Stimulated activated memory B cell treated with anti-CD40 and anti-IgM and Interleukin-4, amounts not matched to agents 10 μg/mL and 1 μg/mL and 100 μg/mL, for 72 hours (primary cell): ENCODE measurements around the gene ZNF775.

Source experiments
- ATAC-seq: fragments of 150-1000 bp; cut with Tn5 transposase; 2 replicates; pipeline ENCODE4 v1.10.0; 2021
- H3K27ac Mint-ChIP-seq: one replicate; pipeline ENCODE4 v1.8.0; 2022; ENCODE audit warnings: mild to moderate bottlenecking, mixed read lengths
- H3K27me3 Mint-ChIP-seq: one replicate; pipeline ENCODE4 v1.8.0; 2022; ENCODE audit warnings: mixed read lengths
- H3K36me3 Mint-ChIP-seq: one replicate; pipeline ENCODE4 v1.8.0; 2022; ENCODE audit warnings: mixed read lengths
- H3K4me1 Mint-ChIP-seq: one replicate; pipeline ENCODE4 v1.8.0; 2022; ENCODE audit warnings: mixed read lengths
- H3K4me3 Mint-ChIP-seq: one replicate; pipeline ENCODE4 v1.8.0; 2022; ENCODE audit warnings: mild to moderate bottlenecking, moderate library complexity, mixed read lengths
- H3K9me3 Mint-ChIP-seq: one replicate; pipeline ENCODE4 v1.8.0; 2022; ENCODE audit warnings: mixed read lengths

Gene ZNF775

DNA sequence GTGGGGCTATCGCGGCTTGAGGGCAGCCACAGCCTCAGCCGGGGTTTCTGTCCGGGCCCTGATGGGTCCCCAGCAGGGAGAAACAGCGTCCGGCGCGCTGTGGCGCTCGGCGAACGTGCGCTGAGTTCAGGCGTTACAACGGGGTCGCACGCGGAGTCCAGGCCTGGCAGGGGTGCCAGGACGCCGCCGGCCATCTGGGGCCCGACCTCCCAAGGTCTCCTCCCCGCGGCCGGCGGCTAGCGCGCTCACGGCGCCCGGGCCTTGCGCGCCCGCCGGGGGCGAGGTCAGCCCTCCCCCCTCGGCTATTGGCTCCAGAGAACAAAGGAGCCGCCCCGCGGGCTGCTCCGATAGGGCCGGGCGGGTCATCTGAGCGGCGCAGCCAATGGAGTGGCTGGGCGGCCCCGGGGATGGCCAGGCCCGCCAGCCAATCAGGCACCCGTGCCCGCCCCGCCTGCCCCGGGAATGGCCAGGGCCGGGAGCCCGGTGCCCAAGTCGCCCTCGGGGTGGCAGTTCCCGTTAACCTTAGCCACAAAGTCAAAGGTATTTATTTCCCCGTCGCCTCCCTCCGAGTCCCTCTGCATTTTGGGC lies at the start of gene ZNF775:
ZNF775 (plus strand) TSS at position 478 of the 588 bp plus-strand sequence. CDS start 9,141 bp downstream, outside the sequence.
- Mint-ChIP-seq H3K4me1 (peaks cover 90% of the 10 kb centered on the region), H3K27me3 (no peaks in the 10 kb centered on the region), H3K27ac (peak within 1 kb of the TSS; percentile 95), H3K4me3 (peak within 1 kb of the TSS; percentile 87), H3K36me3 (peaks cover 9% of the 10 kb centered on the region), H3K9me3 (no peaks in the 10 kb centered on the region)
- ATAC-seq, result peak; percentile 92

DNA sequence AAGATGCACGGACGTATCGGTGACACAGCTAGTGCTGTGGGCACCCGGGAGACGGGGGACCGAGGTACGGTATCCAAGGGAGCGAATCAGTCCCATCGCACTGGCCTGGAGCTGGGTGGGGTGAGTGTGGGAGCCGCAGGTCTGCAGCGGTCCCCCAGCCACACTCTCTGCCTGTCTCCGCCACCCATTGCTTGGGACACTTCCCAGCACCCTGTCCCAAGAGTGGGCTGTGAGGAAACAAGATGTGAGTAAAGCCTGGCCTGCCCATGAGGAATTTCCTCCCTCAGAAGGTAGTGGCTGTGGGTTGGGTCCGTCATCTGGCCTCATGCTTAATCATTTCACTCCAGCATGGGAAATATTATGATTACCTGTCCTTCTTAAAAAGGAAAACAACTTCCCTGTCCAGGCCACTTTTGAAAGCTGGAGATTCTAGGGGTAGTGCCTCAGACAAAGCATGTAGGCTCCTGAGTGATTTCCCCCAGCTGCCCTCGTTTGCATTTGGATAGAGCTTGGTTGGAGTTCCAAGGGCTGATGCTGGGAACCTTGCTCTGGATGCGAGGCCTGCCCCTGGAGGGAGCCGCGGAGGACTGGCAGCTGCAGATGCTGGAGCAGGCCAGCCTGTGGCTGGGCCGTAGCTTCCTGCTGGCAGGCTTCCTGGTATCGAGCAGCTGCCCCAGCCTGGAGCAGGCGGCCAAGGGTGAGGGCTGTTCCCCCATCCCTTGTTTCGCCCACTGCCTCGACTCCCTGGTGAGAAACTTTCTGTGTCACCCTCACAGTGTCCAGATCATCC lies 49.6 kb upstream of the ZNF775 start:
- ATAC-seq, result no peak
- no peak overlapping the region for H3K27ac Mint-ChIP-seq
- no peaks in the 10 kb centered on the region for H3K9me3 Mint-ChIP-seq
- peaks cover 54% of the 10 kb centered on the region for H3K36me3 Mint-ChIP-seq
- H3K4me3 Mint-ChIP-seq, result no peak overlapping the region
- peaks cover 16% of the 10 kb centered on the region for H3K4me1 Mint-ChIP-seq
- H3K27me3 Mint-ChIP-seq, result no peaks in the 10 kb centered on the region

DNA sequence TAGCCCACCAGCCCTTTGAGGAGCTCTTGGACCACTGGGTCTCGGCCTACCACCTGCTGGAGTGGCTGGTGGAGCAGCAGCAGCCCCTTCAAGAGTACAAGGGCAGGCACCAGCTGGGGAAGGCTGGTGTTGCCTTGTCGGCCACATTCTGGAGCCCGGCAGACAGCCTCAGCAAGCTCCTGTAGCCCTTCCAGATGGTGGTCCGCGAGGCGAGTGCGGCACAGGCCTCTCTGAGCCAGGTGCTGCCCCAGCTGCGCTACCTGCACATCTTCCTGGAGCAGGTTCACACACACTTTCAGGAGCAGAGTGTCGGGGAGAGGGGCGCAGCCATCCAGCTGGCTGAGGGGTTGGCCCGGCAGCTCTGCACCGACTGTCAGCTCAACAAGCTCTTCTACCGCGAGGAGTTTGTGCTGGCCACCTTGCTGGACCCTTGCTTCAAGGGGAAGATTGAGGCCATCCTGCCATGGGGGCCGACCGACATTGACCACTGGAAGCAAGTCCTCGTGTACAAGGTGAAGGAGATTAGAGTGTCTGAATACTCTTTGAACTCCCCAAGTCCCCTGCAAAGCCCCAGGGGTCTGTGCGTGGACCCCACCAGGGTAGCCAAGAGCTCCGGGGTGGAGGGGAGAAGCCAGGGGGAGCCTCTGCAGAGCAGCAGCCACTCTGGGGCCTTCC lies 48.8 kb upstream of the ZNF775 start:
- Mint-ChIP-seq H3K4me1 (peaks cover 8% of the 10 kb centered on the region), H3K9me3 (no peaks in the 10 kb centered on the region), H3K27ac (no peak overlapping the region), H3K27me3 (no peaks in the 10 kb centered on the region), H3K36me3 (peaks cover 46% of the 10 kb centered on the region), H3K4me3 (no peak overlapping the region)
- no peak for ATAC-seq

- H3K36me3 Mint-ChIP-seq, result peaks cover 42% of the 10 kb centered on the region
- peaks cover 6% of the 10 kb centered on the region for H3K27me3 Mint-ChIP-seq
- H3K27ac Mint-ChIP-seq, result no peak overlapping the region
- peaks cover 3% of the 10 kb centered on the region for H3K4me1 Mint-ChIP-seq
- H3K9me3 Mint-ChIP-seq, result no peaks in the 10 kb centered on the region
- no peak for ATAC-seq
- no peak overlapping the region for H3K4me3 Mint-ChIP-seq
These were observed 46.1 kb upstream of the ZNF775 start for GRCh38 chr7:150332852-150333635.

DNA sequence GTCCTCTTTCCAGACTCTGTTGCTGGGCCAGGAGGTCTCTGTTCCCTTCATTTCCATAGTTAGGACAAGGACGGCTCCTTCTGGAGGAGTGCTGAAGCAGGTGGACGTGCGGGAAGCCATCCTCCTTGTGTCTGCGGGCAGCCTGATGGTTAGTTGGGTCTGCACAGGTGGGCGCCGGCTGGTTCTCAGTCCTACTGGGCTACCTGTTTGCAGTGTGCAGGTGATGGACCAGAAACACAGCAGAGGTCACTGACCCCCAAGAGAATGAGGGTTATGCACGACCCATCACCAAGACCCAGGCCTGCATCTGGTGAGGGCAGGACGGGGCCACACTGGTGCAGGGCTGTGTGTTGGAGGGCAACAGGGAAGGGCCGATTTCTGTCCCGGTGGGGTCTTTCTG lies 45.5 kb upstream of the ZNF775 start:
- no peak for ATAC-seq
- Mint-ChIP-seq H3K9me3 (no peaks in the 10 kb centered on the region), H3K36me3 (peaks cover 42% of the 10 kb centered on the region), H3K27me3 (peaks cover 11% of the 10 kb centered on the region), H3K27ac (no peak overlapping the region), H3K4me3 (no peak overlapping the region), H3K4me1 (peaks cover 6% of the 10 kb centered on the region)

DNA sequence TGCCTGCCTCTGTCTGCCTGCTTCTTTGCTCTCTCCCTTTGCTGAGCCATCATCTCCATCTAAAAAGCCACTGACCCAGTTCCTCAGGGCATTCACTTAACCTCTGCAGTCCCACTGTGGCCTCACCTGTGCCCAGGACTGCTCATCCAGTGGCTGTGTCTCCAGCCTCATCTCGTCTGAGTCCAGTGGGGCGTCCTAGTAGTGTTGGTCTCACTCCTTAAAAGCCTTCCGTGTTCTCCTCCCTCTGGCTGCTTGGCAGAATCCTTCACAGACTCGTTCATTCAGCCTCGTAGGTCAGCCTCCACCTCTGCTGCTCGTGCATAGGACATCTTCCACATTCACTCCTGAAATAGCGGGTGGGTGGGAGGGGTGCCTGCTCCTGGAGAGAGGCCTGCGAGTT lies 45.0 kb upstream of the ZNF775 start:
- H3K9me3 Mint-ChIP-seq, result no peaks in the 10 kb centered on the region
- H3K4me1 Mint-ChIP-seq, result peaks cover 10% of the 10 kb centered on the region
- H3K4me3 Mint-ChIP-seq, result no peak overlapping the region
- no peak for ATAC-seq
- no peak overlapping the region for H3K27ac Mint-ChIP-seq
- H3K27me3 Mint-ChIP-seq, result peaks cover 15% of the 10 kb centered on the region
- peaks cover 42% of the 10 kb centered on the region for H3K36me3 Mint-ChIP-seq

DNA sequence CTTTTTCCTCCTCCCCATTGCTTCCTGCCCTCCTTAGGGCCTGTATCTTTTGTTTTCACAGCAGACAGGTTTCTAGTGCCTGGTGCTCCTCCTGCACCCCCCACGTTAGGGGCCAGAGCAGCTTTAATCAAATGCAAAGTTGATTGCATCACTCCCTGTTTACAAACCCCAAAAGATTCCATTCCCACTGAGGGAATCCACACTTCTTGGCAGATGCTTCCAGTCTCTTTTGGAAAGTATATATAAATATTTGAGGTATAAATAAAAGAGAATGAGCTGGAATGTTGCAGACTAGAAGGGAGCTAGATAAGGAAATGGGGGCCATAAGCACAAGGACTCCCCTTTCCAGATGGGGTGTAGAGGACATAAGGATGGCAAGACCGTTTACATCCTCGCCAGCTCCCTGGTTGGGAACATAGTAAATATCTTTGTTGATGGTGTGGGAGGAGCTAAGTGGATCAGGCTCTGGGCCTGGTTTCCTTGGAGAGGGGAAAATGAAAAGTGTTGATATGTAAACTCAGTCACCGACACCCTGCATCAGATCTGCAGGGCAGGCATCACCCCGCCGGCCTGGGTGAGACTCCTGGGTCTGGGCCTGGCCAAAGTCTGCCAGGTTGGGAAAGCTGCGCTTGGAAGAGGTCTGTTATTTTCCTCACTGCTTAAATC lies 43.9 kb upstream of the ZNF775 start:
- no peak overlapping the region for H3K27ac Mint-ChIP-seq
- H3K27me3 Mint-ChIP-seq, result peaks cover 27% of the 10 kb centered on the region
- H3K4me3 Mint-ChIP-seq, result no peak overlapping the region
- H3K36me3 Mint-ChIP-seq, result peaks cover 44% of the 10 kb centered on the region
- peaks cover 21% of the 10 kb centered on the region for H3K4me1 Mint-ChIP-seq
- ATAC-seq, result no peak
- no peaks in the 10 kb centered on the region for H3K9me3 Mint-ChIP-seq

DNA sequence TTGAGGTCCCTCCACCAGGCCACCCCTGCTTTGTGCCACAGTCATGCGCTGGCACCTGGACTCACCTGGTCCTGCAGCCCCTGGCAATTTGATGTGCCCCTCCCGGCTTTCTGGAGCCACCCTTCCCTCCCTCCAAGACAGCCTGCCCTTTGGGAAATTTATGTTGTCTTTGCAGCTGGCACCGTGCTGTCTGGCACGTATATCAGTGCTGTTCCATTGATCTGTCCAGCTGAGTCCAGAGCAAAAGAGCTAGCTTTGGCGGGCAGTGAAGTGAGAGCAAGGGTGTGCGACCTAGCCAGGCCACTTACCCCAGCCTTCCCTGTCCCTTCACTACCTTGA lies 43.4 kb upstream of the ZNF775 start:
- peaks cover 46% of the 10 kb centered on the region for H3K36me3 Mint-ChIP-seq
- peaks cover 32% of the 10 kb centered on the region for H3K27me3 Mint-ChIP-seq
- peaks cover 26% of the 10 kb centered on the region for H3K4me1 Mint-ChIP-seq
- H3K9me3 Mint-ChIP-seq, result no peaks in the 10 kb centered on the region
- no peak overlapping the region for H3K27ac Mint-ChIP-seq
- no peak overlapping the region for H3K4me3 Mint-ChIP-seq
- no peak for ATAC-seq

- no peak overlapping the region for H3K27ac Mint-ChIP-seq
These were observed 42.4 kb upstream of the ZNF775 start for GRCh38 chr7:150336746-150337145.

DNA sequence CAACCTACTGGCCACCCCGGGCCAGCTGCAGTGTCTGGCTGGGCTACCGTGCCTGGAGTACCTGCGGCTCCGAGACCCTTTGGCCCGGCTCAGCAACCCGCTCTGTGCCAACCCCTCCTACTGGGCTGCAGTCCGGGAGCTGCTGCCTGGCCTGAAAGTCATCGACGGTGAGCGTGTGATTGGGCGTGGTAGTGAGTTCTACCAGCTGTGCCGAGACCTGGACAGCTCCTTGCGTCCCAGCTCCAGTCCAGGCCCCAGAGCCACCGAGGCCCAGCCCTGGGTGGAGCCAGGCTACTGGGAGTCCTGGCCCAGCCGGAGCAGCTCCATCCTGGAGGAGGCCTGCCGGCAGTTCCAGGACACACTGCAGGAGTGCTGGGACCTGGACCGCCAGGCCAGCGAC lies 42.0 kb upstream of the ZNF775 start:
- Mint-ChIP-seq H3K36me3 (peaks cover 38% of the 10 kb centered on the region), H3K4me1 (peaks cover 34% of the 10 kb centered on the region), H3K27me3 (peaks cover 46% of the 10 kb centered on the region), H3K9me3 (no peaks in the 10 kb centered on the region), H3K4me3 (no peak overlapping the region), H3K27ac (no peak overlapping the region)
- no peak for ATAC-seq

More at GRCh38 chr7:150336746-150337145, 42.4 kb upstream of the ZNF775 start:
- Mint-ChIP-seq H3K9me3 (no peaks in the 10 kb centered on the region), H3K4me3 (no peak overlapping the region), H3K4me1 (peaks cover 34% of the 10 kb centered on the region), H3K27me3 (peaks cover 42% of the 10 kb centered on the region), H3K36me3 (peaks cover 38% of the 10 kb centered on the region)
- ATAC-seq, result no peak

- Mint-ChIP-seq H3K4me1 (peaks cover 34% of the 10 kb centered on the region), H3K4me3 (no peak overlapping the region), H3K9me3 (no peaks in the 10 kb centered on the region), H3K36me3 (peaks cover 37% of the 10 kb centered on the region), H3K27ac (no peak overlapping the region), H3K27me3 (peaks cover 50% of the 10 kb centered on the region)
- no peak for ATAC-seq
These were observed 41.5 kb upstream of the ZNF775 start for GRCh38 chr7:150337659-150338081.

DNA sequence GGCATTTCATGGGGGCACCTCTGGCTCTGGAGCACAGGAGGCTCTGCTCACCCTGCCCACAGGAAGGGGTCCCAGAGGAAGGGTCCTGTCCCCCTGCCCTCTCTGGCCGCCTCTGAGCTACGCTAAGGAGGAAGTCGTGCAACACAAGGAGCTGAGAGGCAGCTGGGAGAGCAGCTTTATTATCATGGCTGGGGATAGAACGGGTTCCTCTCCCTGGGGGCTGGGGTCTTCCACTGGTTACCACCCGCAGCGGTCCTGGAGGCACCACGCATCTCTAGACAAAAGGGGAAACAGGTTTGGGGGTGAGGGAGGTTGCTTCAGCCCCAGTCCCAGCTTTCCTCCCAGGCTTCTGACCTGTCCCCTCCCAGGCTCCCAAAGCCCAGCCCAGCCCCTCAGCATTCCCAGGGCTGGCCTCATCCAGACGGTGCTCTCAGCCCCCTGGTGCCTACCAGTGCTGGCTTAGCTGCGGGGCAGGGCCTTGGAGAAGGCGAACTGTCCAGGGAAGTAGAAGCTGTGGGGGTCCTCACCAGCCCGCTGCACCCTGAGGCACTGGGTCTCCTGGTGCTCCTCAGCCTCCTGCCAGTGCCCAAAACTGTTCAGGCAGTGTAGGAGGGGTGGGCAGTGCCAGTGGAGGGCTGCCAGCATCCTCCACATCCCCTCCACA lies 40.8 kb upstream of the ZNF775 start:
- H3K36me3 Mint-ChIP-seq, result peaks cover 39% of the 10 kb centered on the region
- H3K9me3 Mint-ChIP-seq, result peaks cover under 1% of the 10 kb centered on the region

GRCh38 chr7:150339409-150339809 lies 39.7 kb upstream of the ZNF775 start:
- Mint-ChIP-seq H3K27me3 (peaks cover 62% of the 10 kb centered on the region), H3K9me3 (peaks cover 4% of the 10 kb centered on the region), H3K4me1 (peaks cover 34% of the 10 kb centered on the region), H3K4me3 (peak overlapping the region; percentile 57), H3K27ac (peak overlapping the region; percentile 18), H3K36me3 (peaks cover 45% of the 10 kb centered on the region)
- peak; percentile 77 for ATAC-seq

More for the DNA sequence above, 40.8 kb upstream of the ZNF775 start:
- Mint-ChIP-seq H3K27ac (no peak overlapping the region), H3K4me3 (no peak overlapping the region), H3K4me1 (peaks cover 34% of the 10 kb centered on the region), H3K27me3 (peaks cover 56% of the 10 kb centered on the region)
- no peak for ATAC-seq

- peak overlapping the region; percentile 18 for H3K27ac Mint-ChIP-seq
- peaks cover 34% of the 10 kb centered on the region for H3K4me1 Mint-ChIP-seq
- H3K27me3 Mint-ChIP-seq, result peaks cover 62% of the 10 kb centered on the region
- peaks cover 45% of the 10 kb centered on the region for H3K36me3 Mint-ChIP-seq
- peaks cover 4% of the 10 kb centered on the region for H3K9me3 Mint-ChIP-seq
- peak; percentile 57 for ATAC-seq
- peak overlapping the region; percentile 57 for H3K4me3 Mint-ChIP-seq
These were observed 38.9 kb upstream of the ZNF775 start for GRCh38 chr7:150340024-150340749.
